Endodermal cell (in vitro differentiated cells): ENCODE results near the gene CAPNS1. TPM values are rescaled to one million over a fixed set of nuclear protein-coding genes. Genes with fewer than 3 reads are reported as not detected.
A peak's percentile ranks its signal among the peaks of the same experiment; 100 is the strongest.

ENCODE experiments used
- DNase-seq: peaks from one replicate; pipeline ENCODE4 v3.0.0-alpha.2; 2017
- H3K27ac ChIP-seq: 2 replicates; pipeline ENCODE4 v1.5.1; 2013; ENCODE audit warnings: mild to moderate bottlenecking, low read depth, low read length, moderate library complexity
- H3K27me3 ChIP-seq: 2 replicates; pipeline ENCODE4 v1.6.1; 2013; ENCODE audit warnings: mild to moderate bottlenecking, low read length, moderate library complexity; ENCODE audit not compliant: insufficient read depth, control insufficient read depth, poor library complexity, severe bottlenecking
- H3K36me3 ChIP-seq: 2 replicates; pipeline ENCODE4 v1.7.0; 2013; ENCODE audit warnings: mild to moderate bottlenecking, low read length, moderate library complexity; ENCODE audit not compliant: control insufficient read depth, insufficient read depth
- H3K4me1 ChIP-seq: one replicate; pipeline ENCODE4 v1.7.0; 2013; ENCODE audit warnings: low read length; ENCODE audit not compliant: control insufficient read depth, insufficient read depth
- H3K4me3 ChIP-seq: 2 replicates; pipeline ENCODE4 v1.5.1; 2013; ENCODE audit warnings: mild to moderate bottlenecking, low read length, moderate library complexity
- H3K9ac ChIP-seq: 2 replicates; pipeline ENCODE4 v1.6.1; 2013; ENCODE audit warnings: mild to moderate bottlenecking, low read length, moderate library complexity; ENCODE audit not compliant: poor library complexity, severe bottlenecking; ENCODE audit errors: extremely low read depth
- H3K9me3 ChIP-seq: 2 replicates; pipeline ENCODE4 v1.6.1; 2013; ENCODE audit warnings: mild to moderate bottlenecking, low read length, moderate library complexity; ENCODE audit not compliant: control insufficient read depth
- H3K27ac Mint-ChIP-seq: 2 replicates; pipeline ENCODE4 v1.8.0; 2020; ENCODE audit warnings: mixed read lengths
- H3K27me3 Mint-ChIP-seq: 2 replicates; pipeline ENCODE4 v1.8.0; 2021; ENCODE audit warnings: mild to moderate bottlenecking, mixed read lengths; ENCODE audit not compliant: insufficient read depth
- H3K36me3 Mint-ChIP-seq: 2 replicates; pipeline ENCODE4 v1.8.0; 2020; ENCODE audit warnings: low read depth, mixed read lengths
- H3K4me1 Mint-ChIP-seq: 2 replicates; pipeline ENCODE4 v1.8.0; 2020; ENCODE audit warnings: mixed read lengths
- H3K4me3 Mint-ChIP-seq: 2 replicates; pipeline ENCODE4 v1.8.0; 2020; ENCODE audit warnings: mild to moderate bottlenecking, moderate library complexity, mixed read lengths
- H3K9me3 Mint-ChIP-seq: 2 replicates; pipeline ENCODE4 v1.8.0; 2020; ENCODE audit warnings: mild to moderate bottlenecking, mixed read lengths
- WGBS, 2 experiments: methylation state at CpG; one replicate each; pipeline versions ENCODE4 v1.1.5 to v1.1.7; 2013; ENCODE audit warnings: missing lambda C conversion rate in 2 of 2, mixed read lengths in 1 of 2; ENCODE audit not compliant: insufficient coverage in 1 of 2, insufficient read length in 1 of 2; 5-methylcytosine and 5-hydroxymethylcytosine counted together
- total RNA-seq, 2 donors: library from RNA; stranded (reverse); fragmentation: NEBNext Ultra II Directional in 1 of 2; extraction: Animal tissue kit (Norgen Biotek cat#: 25700) in 1 of 2; gene quantifications; 2 replicates in 1 of 2; 3 replicates in 1 of 2; pipeline ENCODE4 v1.2.1, GENCODE V29; 2021
- TF ChIP-seq, protein P1 (sequence below): fragments of 200-600 bp; sonication (generic); conservative IDR thresholded peaks from 2 replicates; pipeline ENCODE4 v1.5.0; 2021; ENCODE audit warnings: antibody characterized with exemption, mild to moderate bottlenecking

Gene CAPNS1
- total RNA-seq, 2 donors from 2014 or later, result 633 to 714 TPM

DNA sequence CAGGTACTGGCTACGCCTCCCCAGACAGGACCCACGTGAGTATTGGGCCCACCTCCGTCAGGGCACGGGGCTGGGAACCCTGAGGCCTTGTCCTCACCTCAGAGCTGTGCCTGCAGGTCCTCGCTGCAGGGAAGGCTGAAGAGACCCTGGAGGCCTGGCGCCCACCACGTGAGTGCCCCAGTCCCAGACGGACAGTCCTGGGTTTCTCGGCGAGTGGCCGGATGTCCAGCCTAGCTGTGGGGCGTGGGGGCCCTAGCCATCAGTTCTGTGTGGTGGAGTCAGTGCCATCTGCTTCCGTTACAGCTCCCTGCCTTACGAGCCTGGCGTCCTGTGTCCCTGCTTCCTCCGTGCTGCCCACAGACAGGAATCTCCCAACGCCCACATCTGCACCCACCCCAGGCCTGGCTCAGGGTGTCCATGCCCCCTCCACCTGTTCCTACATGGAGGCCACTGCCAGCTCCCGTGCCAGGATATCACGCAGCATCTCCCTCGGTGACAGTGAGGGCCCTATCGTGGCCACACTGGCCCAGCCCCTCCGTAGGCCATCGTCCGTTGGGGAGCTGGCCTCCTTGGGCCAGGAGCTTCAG lies 36.7 kb upstream of the CAPNS1 start:
- Mint-ChIP-seq H3K4me3 (no peak overlapping the region), H3K27ac (no peak overlapping the region), H3K4me1 (no peaks in the 10 kb centered on the region), H3K36me3 (peaks cover 44% of the 10 kb centered on the region), H3K27me3 (no peaks in the 10 kb centered on the region), H3K9me3 (no peaks in the 10 kb centered on the region)
- Histone ChIP-seq H3K36me3 (peaks cover 18% of the 10 kb centered on the region), H3K4me1 (no peaks in the 10 kb centered on the region), H3K27ac (no peak overlapping the region), H3K4me3 (no peak overlapping the region), H3K27me3 (no peaks in the 10 kb centered on the region), H3K9me3 (no peaks in the 10 kb centered on the region), H3K9ac (no peak overlapping the region)
- TF ChIP-seq, protein P1, sequence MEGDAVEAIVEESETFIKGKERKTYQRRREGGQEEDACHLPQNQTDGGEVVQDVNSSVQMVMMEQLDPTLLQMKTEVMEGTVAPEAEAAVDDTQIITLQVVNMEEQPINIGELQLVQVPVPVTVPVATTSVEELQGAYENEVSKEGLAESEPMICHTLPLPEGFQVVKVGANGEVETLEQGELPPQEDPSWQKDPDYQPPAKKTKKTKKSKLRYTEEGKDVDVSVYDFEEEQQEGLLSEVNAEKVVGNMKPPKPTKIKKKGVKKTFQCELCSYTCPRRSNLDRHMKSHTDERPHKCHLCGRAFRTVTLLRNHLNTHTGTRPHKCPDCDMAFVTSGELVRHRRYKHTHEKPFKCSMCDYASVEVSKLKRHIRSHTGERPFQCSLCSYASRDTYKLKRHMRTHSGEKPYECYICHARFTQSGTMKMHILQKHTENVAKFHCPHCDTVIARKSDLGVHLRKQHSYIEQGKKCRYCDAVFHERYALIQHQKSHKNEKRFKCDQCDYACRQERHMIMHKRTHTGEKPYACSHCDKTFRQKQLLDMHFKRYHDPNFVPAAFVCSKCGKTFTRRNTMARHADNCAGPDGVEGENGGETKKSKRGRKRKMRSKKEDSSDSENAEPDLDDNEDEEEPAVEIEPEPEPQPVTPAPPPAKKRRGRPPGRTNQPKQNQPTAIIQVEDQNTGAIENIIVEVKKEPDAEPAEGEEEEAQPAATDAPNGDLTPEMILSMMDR, result no peak
- WGBS, 2 experiments, result 95 to 97% methylated on average over 19 to 24 of the region's 24 CpGs
- DNase-seq, result no peak

- Mint-ChIP-seq H3K9me3 (no peaks in the 10 kb centered on the region), H3K27me3 (no peaks in the 10 kb centered on the region), H3K27ac (no peak overlapping the region), H3K4me1 (no peaks in the 10 kb centered on the region), H3K4me3 (no peak overlapping the region), H3K36me3 (peaks cover 43% of the 10 kb centered on the region)
- no peak overlapping the region for H3K4me3 ChIP-seq
- no peaks in the 10 kb centered on the region for H3K4me1 ChIP-seq
- H3K9ac ChIP-seq, result no peak overlapping the region
- TF ChIP-seq, protein P1, result no peak
- no peak overlapping the region for H3K27ac ChIP-seq
- no peak for DNase-seq
- H3K9me3 ChIP-seq, result no peaks in the 10 kb centered on the region
- H3K27me3 ChIP-seq, result no peaks in the 10 kb centered on the region
- H3K36me3 ChIP-seq, result peaks cover 14% of the 10 kb centered on the region
- 92 to 94% methylated on average over 10 to 12 of the region's 12 CpGs for WGBS, 2 experiments
These were observed 35.9 kb upstream of the CAPNS1 start for GRCh38 chr19:36103842-36104552.

DNA sequence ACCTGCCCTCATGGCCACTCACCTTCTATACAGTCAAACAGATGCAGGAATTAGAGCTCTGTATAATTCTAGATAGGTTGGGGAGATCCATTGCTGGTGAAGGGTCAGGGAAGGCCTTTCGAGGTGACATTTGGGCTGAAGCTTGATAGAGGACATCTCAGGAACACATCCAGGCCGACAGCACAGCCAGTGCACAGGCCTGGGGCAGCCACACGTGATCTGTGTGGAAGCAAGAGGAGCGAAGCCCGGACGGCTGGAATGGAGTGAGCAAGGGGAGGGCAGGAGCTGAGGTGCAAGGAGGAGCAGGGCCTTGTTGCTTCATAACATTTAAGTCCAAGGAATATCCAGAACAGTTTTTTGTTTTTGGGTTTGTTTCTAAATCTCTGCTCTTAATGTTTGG lies 33.4 kb upstream of the CAPNS1 start:
- H3K9ac ChIP-seq, result no peak overlapping the region
- H3K27ac Mint-ChIP-seq, result peak overlapping the region; percentile 22
- H3K36me3 Mint-ChIP-seq, result peaks cover 33% of the 10 kb centered on the region
- H3K9me3 Mint-ChIP-seq, result no peaks in the 10 kb centered on the region
- WGBS, 2 experiments, result 92 to 93% methylated on average over 6 of the region's 6 CpGs
- H3K4me3 ChIP-seq, result no peak overlapping the region
- H3K9me3 ChIP-seq, result no peaks in the 10 kb centered on the region
- no peaks in the 10 kb centered on the region for H3K4me1 ChIP-seq
- H3K27me3 ChIP-seq, result no peaks in the 10 kb centered on the region
- no peak overlapping the region for H3K4me3 Mint-ChIP-seq
- no peak overlapping the region for H3K27ac ChIP-seq
- no peak for DNase-seq
- H3K36me3 ChIP-seq, result peaks cover 14% of the 10 kb centered on the region
- H3K4me1 Mint-ChIP-seq, result no peaks in the 10 kb centered on the region
- TF ChIP-seq, protein P1, result no peak
- H3K27me3 Mint-ChIP-seq, result no peaks in the 10 kb centered on the region
